IPS DF 4.7 (cell line): Measurements from ENCODE around the gene HRC.
"Not testable (repeated sequence)": the region's sequence is repeated elsewhere in the genome, so short reads cannot be mapped to it uniquely, and the experiment has no call there.

Source experiments
- DNase-seq: peaks from one replicate; pipeline ENCODE4 v3.0.0-alpha.2; 2013; ENCODE audit warnings: low spot score; ENCODE audit errors: extremely low read depth

HRC gene

GRCh38 chr19:49136771-49137171 is 18.4 kb downstream of the HRC start:
- no peak for DNase-seq

- no peak for DNase-seq
Measured at GRCh38 chr19:49135686-49136085, 19.5 kb downstream of the HRC start.

DNA sequence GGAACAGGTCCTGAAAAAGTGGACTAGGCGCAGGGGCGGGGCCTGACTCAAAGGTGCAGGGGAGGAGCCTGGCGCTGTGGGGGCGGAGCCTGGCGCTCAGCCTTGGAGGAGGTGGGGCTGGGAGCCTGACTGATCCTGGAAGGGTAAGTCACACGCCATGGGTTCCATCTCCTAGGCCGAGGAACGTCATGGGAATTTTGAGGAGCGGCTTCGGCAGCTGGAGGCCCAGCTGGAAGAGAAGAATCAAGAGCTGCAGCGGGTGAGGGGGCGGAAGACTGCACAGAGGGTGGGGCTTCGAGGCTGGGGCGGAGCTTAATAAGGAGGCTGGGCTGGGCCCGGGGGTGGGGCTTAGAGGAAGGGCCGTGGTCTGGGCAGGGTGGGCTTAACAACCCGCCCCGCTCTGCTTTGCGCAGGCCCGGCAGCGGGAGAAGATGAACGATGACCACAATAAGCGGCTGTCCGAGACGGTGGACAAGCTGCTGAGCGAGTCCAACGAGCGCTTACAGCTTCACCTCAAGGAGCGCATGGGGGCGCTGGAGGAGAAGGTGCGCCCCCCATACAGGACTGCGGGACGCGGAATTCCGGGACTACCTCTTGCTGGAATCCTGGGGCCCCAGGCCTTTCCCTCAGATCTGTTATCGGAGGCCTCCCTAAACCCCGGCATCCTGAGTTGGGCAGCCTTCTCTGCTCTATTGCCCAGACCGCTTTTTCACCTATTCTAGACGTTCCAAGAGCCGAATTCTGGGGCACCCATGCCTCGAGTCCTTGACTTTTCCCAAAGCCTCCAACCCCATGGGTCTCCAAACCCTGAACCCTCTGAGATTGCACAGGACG is 21.4 kb downstream of the HRC start:
- DNase-seq: no peak

GRCh38 chr19:49132974-49133609 is 22.1 kb downstream of the HRC start:
- DNase-seq: no peak

DNA sequence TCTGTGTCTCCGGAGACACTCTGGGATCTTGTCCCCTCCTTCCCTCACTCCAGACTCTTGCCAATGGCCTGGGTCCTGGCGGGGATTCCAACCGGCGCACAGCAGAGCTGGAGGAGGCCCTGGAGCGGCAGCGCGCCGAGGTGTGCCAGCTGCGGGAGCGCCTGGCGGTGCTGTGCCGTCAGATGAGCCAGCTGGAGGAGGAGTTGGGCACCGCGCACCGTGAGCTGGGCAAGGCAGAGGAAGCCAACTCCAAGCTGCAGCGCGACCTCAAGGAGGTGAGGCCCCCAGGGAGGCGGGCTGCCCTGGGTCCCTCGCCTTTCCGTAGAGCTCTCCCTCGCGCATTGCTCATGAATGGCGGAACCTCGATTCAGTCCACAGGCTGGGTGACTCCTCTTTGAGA is 24.9 kb downstream of the HRC start:
- DNase-seq: no peak

DNA sequence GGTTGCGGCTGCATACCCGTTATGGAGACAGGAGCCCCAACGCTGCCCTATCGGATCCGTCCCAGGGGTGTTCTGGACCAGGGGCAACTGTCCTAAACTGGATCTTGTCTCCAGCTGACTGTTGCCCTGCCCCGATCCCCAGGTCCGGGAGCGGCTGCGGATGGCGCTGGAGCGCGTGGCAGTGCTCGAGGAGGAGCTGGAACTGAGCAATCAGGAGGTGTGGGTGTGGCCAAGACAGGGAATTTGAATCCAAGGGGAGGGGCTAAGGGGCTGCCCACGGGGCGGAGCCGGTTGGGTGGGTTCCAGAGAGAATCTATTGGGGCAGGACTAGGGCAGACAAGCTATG is 26.0 kb downstream of the HRC start:
- DNase-seq: no peak

- DNase-seq: no peak
Measured at GRCh38 chr19:49128545-49129237, 26.5 kb downstream of the HRC start.

DNA sequence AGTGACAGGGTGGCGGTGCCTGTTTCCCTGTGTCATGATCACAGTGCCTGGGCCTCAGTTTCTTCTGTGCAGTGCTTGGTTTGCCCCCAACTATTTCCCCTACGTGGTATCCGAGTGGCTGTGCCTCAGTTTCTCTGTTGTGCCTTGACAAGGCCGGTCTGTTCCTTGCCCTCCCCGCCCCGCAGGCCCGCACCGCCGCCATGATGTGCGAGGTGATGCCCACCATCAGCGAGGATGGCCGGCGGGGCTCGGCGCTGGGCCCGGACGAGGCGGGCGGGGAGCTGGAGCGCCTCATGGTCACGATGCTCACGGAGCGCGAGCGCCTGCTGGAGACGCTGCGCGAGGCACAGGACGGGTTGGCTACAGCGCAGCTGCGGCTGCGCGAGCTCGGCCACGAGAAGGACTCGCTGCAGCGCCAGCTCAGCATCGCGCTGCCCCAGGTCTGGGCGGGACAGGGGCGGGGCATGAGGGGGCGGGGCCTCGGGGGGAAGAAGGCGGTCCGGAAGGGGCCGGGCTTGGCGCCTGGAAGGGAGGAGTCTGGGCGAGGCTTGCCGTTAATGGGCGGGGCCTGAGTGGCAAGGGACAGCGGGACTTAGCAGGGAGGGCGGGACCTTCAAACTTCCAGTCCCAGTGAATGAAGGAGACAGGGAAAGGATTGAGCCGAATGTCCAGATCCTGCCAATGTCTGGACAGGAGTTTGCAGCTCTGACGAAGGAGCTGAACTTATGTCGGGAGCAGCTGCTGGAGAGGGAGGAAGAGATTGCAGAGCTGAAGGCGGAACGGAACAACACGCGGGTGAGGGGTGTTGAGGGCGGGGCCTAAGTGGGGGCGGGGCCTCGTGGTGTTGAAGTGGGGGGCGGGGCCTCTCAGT is 27.3 kb downstream of the HRC start:
- no peak for DNase-seq

GRCh38 chr19:49127225-49127624 is 28.0 kb downstream of the HRC start:
- DNase-seq: not testable (repeated sequence)

DNA sequence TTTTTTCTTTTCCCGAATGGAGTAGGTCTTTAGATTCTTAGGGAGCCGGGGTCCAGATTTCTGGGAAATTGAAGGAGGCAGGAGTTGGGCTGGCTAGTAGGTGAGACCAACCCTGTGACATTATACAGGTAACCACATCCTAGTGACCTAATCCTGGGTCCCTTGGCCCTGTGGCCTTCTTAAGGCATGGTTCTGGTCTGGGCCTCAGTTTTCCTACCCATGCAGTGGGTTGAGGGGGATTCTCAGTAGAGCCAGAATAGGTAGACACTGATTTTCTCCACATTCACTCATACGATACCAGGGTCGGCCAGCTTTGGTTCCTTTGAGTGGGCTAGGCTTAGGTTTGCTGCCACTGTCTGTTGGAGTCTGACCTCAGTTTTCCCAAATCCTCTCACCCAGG is 28.6 kb downstream of the HRC start:
- no peak for DNase-seq

GRCh38 chr19:49125025-49125731 is 30.0 kb downstream of the HRC start:
- DNase-seq: no peak

DNA sequence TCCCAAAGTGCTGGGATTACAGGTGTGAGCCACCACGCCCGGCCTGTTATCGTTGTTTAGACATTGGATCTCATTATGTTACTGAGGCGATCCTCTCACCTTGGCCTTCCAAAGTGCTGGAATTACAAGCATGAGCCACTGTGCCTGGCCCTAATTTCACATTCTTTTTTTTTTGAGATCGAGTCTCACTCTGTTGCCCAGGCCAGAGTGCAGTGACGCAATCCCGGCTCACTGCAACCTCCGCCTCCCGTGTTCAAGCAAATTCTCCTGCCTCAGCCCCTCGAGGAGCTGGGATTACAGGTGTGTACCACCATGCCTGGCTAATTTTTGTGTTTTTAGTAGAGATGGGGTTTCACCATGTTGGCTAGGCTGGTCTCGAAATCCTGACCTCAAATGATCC is 31.9 kb downstream of the HRC start:
- DNase-seq: not testable (repeated sequence)

DNA sequence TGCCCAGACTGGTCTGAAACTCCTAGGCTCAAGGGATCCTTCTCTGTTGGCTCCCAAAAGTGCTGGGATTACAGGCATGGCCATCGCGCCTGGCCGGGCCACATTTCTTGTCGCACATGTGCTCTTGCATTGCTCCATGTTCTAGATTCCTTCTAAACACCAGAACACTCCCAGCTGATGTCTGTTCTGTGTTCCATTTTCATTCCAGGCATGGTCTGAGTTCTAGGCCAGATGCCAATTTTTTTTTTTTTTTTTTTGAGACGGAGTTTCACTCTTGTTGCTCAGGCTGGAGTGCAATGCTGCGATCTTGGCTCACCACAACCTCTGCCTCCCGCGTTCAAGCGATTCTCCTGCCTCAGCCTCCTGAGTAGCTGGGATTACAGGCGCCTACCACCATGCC is 33.4 kb downstream of the HRC start:
- DNase-seq: not testable (repeated sequence)

- no peak for DNase-seq
Measured at GRCh38 chr19:49120868-49121267, 34.3 kb downstream of the HRC start.

DNA sequence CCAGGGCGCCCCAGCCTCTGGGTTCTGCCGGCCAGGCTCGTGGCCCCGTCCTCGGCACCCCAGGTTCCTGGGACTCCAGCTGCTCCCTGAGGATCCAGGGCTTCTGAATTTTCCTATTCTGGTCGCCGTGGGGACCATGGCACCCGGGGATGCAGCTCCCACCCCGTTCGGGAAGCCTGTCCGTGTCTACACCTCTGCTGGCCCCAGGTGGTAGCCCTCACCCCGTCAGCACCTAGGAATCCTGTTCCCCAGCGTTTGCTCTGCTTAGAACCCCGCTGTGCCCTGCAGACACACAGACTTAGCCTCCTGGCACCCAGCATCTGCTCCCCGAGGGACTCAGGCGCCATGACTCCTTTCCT is 34.9 kb downstream of the HRC start:
- no peak for DNase-seq

DNA sequence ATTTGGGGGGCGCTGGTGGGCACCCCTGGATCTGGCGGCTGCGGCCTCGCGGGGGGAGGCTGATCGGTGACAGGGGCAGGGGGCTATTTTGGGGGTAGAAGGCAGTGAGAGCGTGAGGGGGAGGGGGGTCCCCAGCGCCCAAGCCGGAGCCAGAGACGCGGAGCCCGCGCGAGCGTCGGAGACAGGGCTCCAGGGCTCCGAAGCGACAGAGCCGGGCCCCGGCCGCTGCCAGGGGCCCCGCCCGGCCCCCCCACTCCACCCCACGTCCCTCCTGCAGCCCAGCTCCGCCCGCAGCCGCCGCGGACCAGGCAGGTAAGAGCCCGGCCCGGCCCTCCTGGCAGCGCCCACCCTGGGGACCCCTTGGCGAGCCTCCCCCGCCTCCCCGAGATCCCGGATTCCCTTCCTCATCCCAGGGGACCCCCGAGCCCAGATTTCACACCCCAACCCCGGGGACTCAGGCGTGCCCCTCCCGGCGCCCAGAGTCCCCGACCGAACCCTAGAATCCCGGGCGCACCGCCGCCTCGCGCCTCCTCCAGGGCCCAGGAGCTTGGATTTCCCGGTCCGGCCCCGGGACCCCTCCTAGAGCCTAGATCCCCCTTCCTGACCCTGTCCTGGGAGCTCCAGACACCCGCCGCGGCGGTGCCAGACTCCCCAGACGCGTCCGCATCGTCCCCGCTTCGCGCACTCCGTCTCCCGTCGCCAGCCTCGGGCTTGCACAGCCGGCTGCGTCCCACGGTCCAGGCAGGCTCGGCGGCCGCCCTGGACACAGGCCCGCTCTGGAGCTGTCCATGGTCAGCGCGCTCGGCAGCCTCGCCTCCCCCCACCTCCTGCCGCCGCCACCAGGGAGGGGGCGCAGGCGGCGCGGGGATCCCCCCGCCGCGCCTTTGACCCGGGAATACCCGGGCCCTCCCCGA is 35.5 kb downstream of the HRC start, which contains the start of gene PPFIA3:
TSS of gene PPFIA3 (plus strand) at position 134 of the 914 bp plus-strand sequence. CDS start 8,330 bp downstream, outside the sequence.
- no peak for DNase-seq

GRCh38 chr19:49118565-49119410 is 36.4 kb downstream of the HRC start, which contains the start of gene C19orf73:
Gene C19orf73 (minus strand): TSS chr19:49119143. CDS start chr19:49119022, 121 bp downstream.
- no peak for DNase-seq

DNA sequence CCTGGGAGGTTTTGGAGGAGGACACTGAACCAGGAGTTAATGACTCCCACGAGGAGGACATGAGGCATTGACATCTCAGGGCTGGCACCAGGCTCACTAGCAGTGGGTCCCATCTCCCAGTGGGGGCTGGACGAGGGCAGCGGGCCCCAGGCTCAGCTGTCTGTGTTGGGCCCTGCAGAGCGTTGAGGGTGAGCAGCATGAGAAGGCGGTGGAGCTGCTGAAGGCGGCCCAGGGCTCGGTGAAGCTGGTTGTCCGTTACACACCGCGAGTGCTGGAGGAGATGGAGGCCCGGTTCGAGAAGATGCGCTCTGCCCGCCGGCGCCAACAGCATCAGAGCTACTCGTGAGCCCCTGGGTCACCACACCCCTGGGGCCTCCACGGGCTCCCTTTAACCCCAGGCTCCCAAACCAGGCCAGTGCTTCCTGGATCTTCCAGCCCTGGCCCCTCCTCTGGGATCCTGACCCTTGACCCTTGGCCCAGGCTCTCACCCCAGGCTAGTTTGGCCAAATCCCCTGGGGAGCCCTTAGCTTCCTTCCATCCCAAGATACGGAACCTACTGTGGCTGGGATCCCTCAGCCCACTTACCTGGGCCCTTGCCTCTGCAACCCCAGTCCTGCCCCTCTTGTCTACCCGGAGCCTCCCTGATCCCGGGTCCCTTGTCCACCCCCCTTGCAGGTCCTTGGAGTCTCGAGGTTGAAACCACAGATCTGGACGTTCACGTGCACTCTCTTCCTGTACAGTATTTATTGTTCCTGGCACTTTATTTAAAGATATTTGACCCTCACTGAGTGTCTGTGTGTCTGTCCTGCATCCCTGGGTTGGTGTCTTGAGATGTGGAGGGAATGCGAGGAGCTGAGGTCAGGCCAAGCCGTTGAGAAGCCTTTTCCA is 37.3 kb downstream of the HRC start:
- DNase-seq: no peak
